Measurements from ENCODE around the gene KANK3.
"Not testable (repeated sequence)": the region's sequence is repeated elsewhere in the genome, so short reads cannot be mapped to it uniquely, and the experiment has no call there.

Gene KANK3

DNA sequence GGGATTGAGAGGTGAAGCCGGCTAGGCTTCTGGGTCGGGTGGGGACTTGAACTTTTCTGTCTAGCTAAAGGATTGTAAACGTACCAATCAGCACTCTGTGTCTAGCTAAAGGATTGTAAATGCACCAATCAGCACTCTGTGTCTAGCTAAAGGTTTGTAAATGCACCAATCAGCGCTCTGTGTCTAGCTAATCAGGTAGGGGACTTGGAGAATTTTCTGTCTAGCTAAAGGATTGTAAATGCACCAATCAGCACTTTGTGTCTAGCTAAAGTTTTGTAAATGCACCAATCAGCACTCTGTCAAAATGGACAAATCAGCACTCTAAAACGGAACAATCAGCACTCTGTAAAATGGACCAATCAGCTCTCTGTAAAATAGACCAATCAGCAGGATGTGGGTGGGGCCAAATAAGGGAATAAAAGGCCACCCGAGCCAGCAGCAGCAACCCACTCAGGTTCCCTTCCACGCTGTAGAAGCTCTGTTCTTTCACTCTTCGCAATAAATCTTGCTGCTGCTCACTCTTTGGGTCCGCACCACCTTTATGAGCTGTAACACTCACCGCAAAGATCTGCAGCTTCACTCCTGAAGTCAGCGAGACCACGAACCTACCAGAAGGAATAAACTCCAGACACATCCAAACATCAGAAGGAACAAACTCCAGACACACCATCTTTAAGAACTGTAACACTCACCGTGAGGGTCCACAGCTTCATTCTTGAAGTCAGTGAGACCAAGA is 36.3 kb upstream of the KANK3 start:
- H3K4me3 Mint-ChIP-seq; intact Hi-C loops (cut with micrococcal nuclease); H3K27ac Mint-ChIP-seq; H3K27me3 Mint-ChIP-seq: not testable (repeated sequence)
- Mint-ChIP-seq H3K9me3 (peaks cover 10% of the 10 kb centered on the region), H3K36me3 (ENCODE audit: low read depth) (peaks cover 32% of the 10 kb centered on the region), H3K4me1 (ENCODE audit: low read depth) (peaks cover 12% of the 10 kb centered on the region)

DNA sequence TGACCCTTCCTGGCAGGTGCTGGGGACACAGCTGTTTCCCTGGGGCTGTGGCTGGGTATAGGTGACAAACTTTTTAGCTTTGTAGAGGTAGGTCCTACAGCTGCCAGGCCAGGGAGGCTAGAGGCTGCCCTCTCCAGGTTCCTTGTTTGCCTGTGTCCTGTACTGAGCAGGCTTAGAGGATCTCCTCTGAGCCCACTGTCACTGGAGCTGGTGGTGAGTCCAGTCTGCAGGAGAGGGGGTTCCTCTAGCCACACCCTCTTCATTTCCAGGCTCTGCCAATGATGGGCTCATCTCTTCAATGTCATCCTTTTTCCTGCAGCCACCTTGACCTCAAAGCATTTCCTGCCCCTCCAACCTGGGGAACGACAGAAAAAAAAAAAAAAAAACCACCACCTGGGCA is 34.5 kb upstream of the KANK3 start:
- Mint-ChIP-seq H3K4me1 (ENCODE audit: low read depth) (peaks cover 12% of the 10 kb centered on the region), H3K27me3 (no peaks in the 10 kb centered on the region), H3K4me3 (no peak overlapping the region), H3K36me3 (ENCODE audit: low read depth) (peaks cover 46% of the 10 kb centered on the region), H3K9me3 (peaks cover 10% of the 10 kb centered on the region), H3K27ac (no peak overlapping the region)
- intact Hi-C loops (cut with micrococcal nuclease) = no loop called here

- peaks cover 12% of the 10 kb centered on the region for H3K4me1 Mint-ChIP-seq (ENCODE audit: low read depth)
- peaks cover 57% of the 10 kb centered on the region for H3K36me3 Mint-ChIP-seq (ENCODE audit: low read depth)
- H3K9me3 Mint-ChIP-seq = peaks cover 10% of the 10 kb centered on the region
- H3K4me3 Mint-ChIP-seq; H3K27me3 Mint-ChIP-seq; intact Hi-C loops (cut with micrococcal nuclease); H3K27ac Mint-ChIP-seq: not testable (repeated sequence)
Measured at GRCh38 chr19:8376373-8376974, 33.4 kb upstream of the KANK3 start.

- intact Hi-C loops (cut with micrococcal nuclease); H3K27me3 Mint-ChIP-seq; H3K27ac Mint-ChIP-seq; H3K4me3 Mint-ChIP-seq: not testable (repeated sequence)
- peaks cover 64% of the 10 kb centered on the region for H3K36me3 Mint-ChIP-seq (ENCODE audit: low read depth)
- H3K4me1 Mint-ChIP-seq (ENCODE audit: low read depth) = peaks cover 12% of the 10 kb centered on the region
- H3K9me3 Mint-ChIP-seq = peaks cover 10% of the 10 kb centered on the region
Measured at GRCh38 chr19:8375766-8376165, 32.7 kb upstream of the KANK3 start.

DNA sequence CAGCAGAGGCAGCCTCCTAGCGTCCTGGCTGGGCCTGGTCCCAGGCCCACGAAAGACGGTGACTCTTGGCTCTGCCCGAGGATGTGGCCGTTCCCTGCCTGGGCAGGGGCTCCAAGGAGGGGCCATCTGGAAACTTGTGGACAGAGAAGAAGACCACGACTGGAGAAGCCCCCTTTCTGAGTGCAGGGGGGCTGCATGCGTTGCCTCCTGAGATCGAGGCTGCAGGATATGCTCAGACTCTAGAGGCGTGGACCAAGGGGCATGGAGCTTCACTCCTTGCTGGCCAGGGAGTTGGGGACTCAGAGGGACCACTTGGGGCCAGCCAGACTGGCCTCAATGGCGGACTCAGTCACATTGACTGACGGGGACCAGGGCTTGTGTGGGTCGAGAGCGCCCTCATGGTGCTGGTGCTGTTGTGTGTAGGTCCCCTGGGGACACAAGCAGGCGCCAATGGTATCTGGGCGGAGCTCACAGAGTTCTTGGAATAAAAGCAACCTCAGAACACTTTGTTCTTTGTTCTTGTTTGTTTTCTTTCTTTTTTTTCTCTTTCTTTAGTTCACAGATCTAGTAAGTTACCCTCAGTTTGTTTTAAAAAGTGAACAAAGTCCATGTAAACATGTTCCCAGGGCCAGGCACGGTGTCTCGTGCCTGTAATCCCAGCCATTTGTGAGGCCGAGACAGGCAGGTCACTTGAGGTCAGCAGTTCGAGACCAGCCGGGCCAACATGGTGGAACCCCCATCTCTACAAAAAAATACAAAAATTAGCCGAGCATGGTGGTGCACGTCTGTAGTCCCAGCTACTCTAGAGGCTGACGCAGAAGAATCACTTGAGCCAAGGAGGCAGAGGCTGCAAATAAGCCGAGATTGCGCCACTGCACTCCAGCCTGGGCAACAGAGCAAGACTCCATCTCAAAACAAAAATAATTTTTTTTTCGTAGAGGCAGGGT is 31.1 kb upstream of the KANK3 start:
- peaks cover 2% of the 10 kb centered on the region for H3K9me3 Mint-ChIP-seq
- H3K27me3 Mint-ChIP-seq = no peaks in the 10 kb centered on the region
- no peak overlapping the region for H3K27ac Mint-ChIP-seq
- H3K4me3 Mint-ChIP-seq = no peak overlapping the region
- intact Hi-C loops (cut with micrococcal nuclease) = no loop called here
- H3K36me3 Mint-ChIP-seq (ENCODE audit: low read depth) = peaks cover 64% of the 10 kb centered on the region
- H3K4me1 Mint-ChIP-seq (ENCODE audit: low read depth) = peaks cover 5% of the 10 kb centered on the region

DNA sequence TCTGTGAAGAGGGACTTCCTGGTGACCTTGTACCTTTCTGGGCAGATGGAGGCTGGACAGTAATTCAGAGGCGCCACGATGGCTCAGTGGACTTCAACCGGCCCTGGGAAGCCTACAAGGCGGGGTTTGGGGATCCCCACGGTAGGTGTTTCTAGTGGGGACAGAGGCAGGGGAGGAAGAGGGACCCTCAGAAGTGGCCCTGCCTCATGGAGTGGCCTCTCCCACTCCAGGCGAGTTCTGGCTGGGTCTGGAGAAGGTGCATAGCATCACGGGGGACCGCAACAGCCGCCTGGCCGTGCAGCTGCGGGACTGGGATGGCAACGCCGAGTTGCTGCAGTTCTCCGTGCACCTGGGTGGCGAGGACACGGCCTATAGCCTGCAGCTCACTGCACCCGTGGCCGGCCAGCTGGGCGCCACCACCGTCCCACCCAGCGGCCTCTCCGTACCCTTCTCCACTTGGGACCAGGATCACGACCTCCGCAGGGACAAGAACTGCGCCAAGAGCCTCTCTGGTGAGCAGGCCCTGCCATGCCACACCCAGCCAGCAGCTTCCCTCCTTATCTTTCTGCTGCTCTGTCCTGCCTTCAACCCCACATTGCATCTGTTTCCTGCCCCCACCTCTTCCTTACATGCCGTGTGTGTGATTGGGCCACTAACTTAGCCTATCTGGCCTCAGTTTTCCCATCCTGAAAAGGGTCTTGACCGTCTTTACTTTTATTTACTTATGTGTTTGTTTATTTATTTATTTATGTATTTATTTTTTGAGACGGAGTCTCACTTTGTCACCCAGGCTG is 28.1 kb upstream of the KANK3 start:
- Mint-ChIP-seq H3K4me3 (no peak overlapping the region), H3K4me1 (ENCODE audit: low read depth) (peaks cover 28% of the 10 kb centered on the region), H3K27me3 (peaks cover 25% of the 10 kb centered on the region), H3K36me3 (ENCODE audit: low read depth) (peaks cover 78% of the 10 kb centered on the region), H3K9me3 (no peaks in the 10 kb centered on the region), H3K27ac (peak overlapping the region; percentile 37)
- intact Hi-C loops (cut with micrococcal nuclease) = no loop called here

DNA sequence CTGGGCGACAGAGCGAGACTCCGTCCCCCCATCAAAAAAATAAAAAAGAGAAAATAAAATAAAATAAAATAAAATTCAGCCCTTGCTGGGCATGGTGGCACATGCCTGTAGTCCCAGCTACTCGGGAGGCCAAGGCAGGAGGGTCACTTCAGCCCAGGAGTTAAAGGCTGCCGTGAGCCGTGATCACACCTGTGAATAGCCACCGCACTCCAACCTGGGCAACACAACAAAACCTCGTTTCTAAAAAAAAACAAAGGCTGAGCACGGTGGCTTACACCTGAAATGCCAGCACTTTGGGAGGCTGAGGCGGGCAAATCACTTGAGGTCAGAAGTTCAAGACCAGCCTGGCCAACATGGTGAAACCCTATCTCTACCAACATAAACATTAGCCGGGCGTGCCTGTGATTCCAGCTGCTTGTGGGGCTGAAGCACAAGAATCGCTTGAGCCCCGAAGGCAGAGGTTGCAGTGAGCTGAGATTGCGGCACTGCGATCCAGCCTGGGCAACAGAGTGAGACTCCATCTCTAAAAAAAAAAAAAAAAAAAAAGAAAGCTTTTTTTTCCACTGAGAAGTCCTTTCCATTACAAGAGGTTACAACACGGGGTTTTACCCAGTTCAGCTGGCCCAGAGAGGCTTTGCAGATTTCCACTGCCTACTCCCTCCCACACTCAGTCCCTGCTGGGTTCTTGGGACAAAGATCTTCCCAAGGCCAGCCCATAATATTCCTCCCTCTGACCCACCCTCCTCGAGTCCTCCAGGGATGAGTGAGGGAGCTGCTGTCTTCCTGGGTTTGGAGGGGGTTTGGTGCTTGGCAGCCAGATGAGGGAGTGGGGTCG is 27.3 kb upstream of the KANK3 start:
- H3K27me3 Mint-ChIP-seq = peaks cover 33% of the 10 kb centered on the region
- H3K4me3 Mint-ChIP-seq = no peak overlapping the region
- intact Hi-C loops (cut with micrococcal nuclease) = no loop called here
- H3K9me3 Mint-ChIP-seq = no peaks in the 10 kb centered on the region
- peak overlapping the region; percentile 37 for H3K27ac Mint-ChIP-seq
- H3K4me1 Mint-ChIP-seq (ENCODE audit: low read depth) = peaks cover 34% of the 10 kb centered on the region
- H3K36me3 Mint-ChIP-seq (ENCODE audit: low read depth) = peaks cover 80% of the 10 kb centered on the region

- Mint-ChIP-seq H3K9me3 (no peaks in the 10 kb centered on the region), H3K36me3 (ENCODE audit: low read depth) (peaks cover 60% of the 10 kb centered on the region), H3K27ac (peak overlapping the region; percentile 47), H3K4me3 (peak overlapping the region; percentile 48), H3K27me3 (peaks cover 55% of the 10 kb centered on the region), H3K4me1 (ENCODE audit: low read depth) (peaks cover 49% of the 10 kb centered on the region)
- intact Hi-C loops (cut with micrococcal nuclease) = no loop called here
Measured at GRCh38 chr19:8367327-8368001, 24.4 kb upstream of the KANK3 start.

- Mint-ChIP-seq H3K36me3 (ENCODE audit: low read depth) (peaks cover 55% of the 10 kb centered on the region), H3K27ac (peak overlapping the region; percentile 47), H3K9me3 (no peaks in the 10 kb centered on the region), H3K27me3 (peaks cover 55% of the 10 kb centered on the region), H3K4me3 (peak overlapping the region; percentile 48), H3K4me1 (ENCODE audit: low read depth) (peaks cover 54% of the 10 kb centered on the region)
- intact Hi-C loops (cut with micrococcal nuclease) = no loop called here
Measured at GRCh38 chr19:8366961-8367326, 23.9 kb upstream of the KANK3 start.

DNA sequence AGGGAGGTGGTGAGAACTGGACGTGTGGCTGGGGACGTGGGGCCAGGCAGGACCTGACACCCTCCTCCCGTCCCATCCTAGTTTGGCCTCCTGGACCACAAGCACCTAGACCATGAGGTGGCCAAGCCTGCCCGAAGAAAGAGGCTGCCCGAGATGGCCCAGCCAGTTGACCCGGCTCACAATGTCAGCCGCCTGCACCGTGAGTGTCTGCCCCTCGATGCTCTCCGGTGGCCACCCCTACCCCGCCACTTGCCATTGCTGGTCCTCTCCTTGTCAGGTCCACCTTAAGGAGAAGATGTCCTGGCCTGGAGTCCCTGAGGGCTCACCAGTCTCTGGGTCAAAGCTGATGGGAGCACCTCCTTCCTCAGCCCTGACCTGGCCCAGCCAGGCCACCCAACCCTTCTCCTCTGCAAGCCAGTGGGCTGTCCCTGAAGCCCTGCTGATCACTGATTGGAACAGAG is 23.1 kb upstream of the KANK3 start:
- intact Hi-C loops (cut with micrococcal nuclease) = no loop called here
- Mint-ChIP-seq H3K9me3 (no peaks in the 10 kb centered on the region), H3K27ac (no peak overlapping the region), H3K4me3 (no peak overlapping the region), H3K4me1 (ENCODE audit: low read depth) (peaks cover 59% of the 10 kb centered on the region), H3K27me3 (peaks cover 55% of the 10 kb centered on the region), H3K36me3 (ENCODE audit: low read depth) (peaks cover 47% of the 10 kb centered on the region)

DNA sequence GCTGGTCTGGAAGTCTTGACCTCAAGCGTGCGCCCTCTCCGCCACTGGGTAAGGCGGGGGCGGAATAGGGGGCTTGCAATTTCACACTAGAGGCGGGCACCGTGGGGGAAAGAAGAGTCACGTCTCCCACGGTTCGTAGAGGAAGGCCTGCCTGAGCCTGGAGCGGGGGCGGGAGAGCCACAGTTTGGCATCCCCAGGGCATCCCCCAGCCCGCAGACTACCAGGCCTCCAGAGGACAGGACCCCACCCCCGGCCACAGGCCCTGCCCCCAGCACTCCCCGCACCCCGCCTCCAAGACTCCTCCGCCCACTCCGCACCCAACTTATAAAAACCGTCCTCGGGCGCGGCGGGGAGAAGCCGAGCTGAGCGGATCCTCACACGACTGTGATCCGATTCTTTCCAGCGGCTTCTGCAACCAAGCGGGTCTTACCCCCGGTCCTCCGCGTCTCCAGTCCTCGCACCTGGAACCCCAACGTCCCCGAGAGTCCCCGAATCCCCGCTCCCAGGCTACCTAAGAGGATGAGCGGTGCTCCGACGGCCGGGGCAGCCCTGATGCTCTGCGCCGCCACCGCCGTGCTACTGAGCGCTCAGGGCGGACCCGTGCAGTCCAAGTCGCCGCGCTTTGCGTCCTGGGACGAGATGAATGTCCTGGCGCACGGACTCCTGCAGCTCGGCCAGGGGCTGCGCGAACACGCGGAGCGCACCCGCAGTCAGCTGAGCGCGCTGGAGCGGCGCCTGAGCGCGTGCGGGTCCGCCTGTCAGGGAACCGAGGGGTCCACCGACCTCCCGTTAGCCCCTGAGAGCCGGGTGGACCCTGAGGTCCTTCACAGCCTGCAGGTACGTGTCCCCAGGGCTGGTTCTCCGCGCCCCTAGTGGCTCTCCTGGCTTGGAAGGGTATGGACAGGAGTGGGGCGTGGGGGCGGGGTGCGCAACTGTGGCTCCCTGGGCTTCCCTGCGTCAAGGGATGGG is 21.0 kb upstream of the KANK3 start, which contains the start of gene ANGPTL4:
Gene ANGPTL4 (plus strand): TSS at position 353 of the 969 bp plus-strand sequence. CDS start 167 bp downstream, at position 520.
- peak within 1 kb of the TSS; percentile 92 for H3K27ac Mint-ChIP-seq
- H3K27me3 Mint-ChIP-seq = peaks cover 66% of the 10 kb centered on the region
- H3K9me3 Mint-ChIP-seq = no peaks in the 10 kb centered on the region
- peaks cover 37% of the 10 kb centered on the region for H3K36me3 Mint-ChIP-seq (ENCODE audit: low read depth)
- H3K4me1 Mint-ChIP-seq (ENCODE audit: low read depth) = peaks cover 66% of the 10 kb centered on the region
- peak within 1 kb of the TSS; percentile 76 for H3K4me3 Mint-ChIP-seq
- intact Hi-C loops (cut with micrococcal nuclease) = loop anchor here (5.0 kb wide), 1 partner anchor 213 kb away; the partner anchor contains the start of gene MYO1F

Data from dendritic cell treated with granulocyte-macrophage colony-stimulating factor and Interleukin-4, amounts not matched to agents 40 ng/mL and 50 ng/mL, for 4 days (primary cell).